Right lobe of liver (tissue), 4 donors: ENCODE results near the gene ADGRG2.

Source experiments
- CTCF ChIP-seq, 4 donors: fragments of 200-600 bp in 3 of 4; fragments of 450-650 bp in 1 of 4; IDR thresholded peaks; one replicate each; pipeline versions ENCODE4 v1.5.1 to v1.8.0; 2016 to 2022; ENCODE audit warnings: antibody characterized with exemption in 4 of 4, mild to moderate bottlenecking in 2 of 4
- POLR2A ChIP-seq: fragments of 450-650 bp; IDR thresholded peaks from one replicate; pipeline ENCODE4 v1.6.1; 2017; ENCODE audit warnings: antibody characterized with exemption, mild to moderate bottlenecking
- donor health status: DM: no; HTN: no; CAD: no.
- donor health status: DM: no; HTN: no; CAD: no.
- donor health status: DM: no; HTN: yes; CAD: no.

GRCh38 chrX:18946157-18946556 lies 176.1 kb downstream of the ADGRG2 start:
- TF ChIP-seq CTCF (IDR thresholded peaks at IDR 0.05), result no peak
- no peak for TF ChIP-seq POLR2A
